Ishikawa (cell line): Measurements from ENCODE around the gene NT5DC3.

ENCODE experiments used
- CEBPB ChIP-seq: IDR thresholded peaks from 2 replicates; pipeline ENCODE4 v1.6.1; 2012
- CREB1 ChIP-seq: IDR thresholded peaks from 2 replicates; pipeline ENCODE4 v1.6.1; 2012; ENCODE audit warnings: low read depth
- EGR1 ChIP-seq: IDR thresholded peaks from 2 replicates; pipeline ENCODE4 v1.6.1; 2012
- EP300 ChIP-seq: IDR thresholded peaks from 2 replicates; pipeline ENCODE4 v1.6.1; 2012; ENCODE audit warnings: borderline replicate concordance
- FOXM1 ChIP-seq: IDR thresholded peaks from 2 replicates; pipeline ENCODE4 v1.6.1; 2012; ENCODE audit warnings: low read depth, borderline replicate concordance
- MAX ChIP-seq: IDR thresholded peaks from 2 replicates; pipeline ENCODE4 v1.6.1; 2012
- NFIC ChIP-seq: IDR thresholded peaks from 2 replicates; pipeline ENCODE4 v1.6.1; 2012
- RAD21 ChIP-seq: IDR thresholded peaks from 2 replicates; pipeline ENCODE4 v1.6.1; 2012; ENCODE audit warnings: low read depth
- TAF1 ChIP-seq: IDR thresholded peaks from 2 replicates; pipeline ENCODE4 v1.6.1; 2012; ENCODE audit warnings: low read depth, mild to moderate bottlenecking
- TCF12 ChIP-seq: IDR thresholded peaks from 2 replicates; pipeline ENCODE4 v1.6.1; 2012; ENCODE audit warnings: low read depth
- TEAD4 ChIP-seq: IDR thresholded peaks from 2 replicates; pipeline ENCODE4 v1.6.1; 2012
- YY1 ChIP-seq: IDR thresholded peaks from 2 replicates; pipeline ENCODE4 v1.6.1; 2012; ENCODE audit warnings: low read depth
- ZBTB7A ChIP-seq: IDR thresholded peaks from 2 replicates; pipeline ENCODE4 v1.6.1; 2012; ENCODE audit warnings: low read depth
- TF ChIP-seq, protein P1 (sequence below): IDR thresholded peaks from 2 replicates; pipeline ENCODE4 v1.6.1; 2012; ENCODE audit warnings: low read depth, mild to moderate bottlenecking
- TF ChIP-seq, protein P2 (sequence below): IDR thresholded peaks from 2 replicates; pipeline ENCODE4 v1.6.1; 2012

Gene NT5DC3

GRCh38 chr12:103864710-103865109, 23.7 kb upstream of the NT5DC3 start:
- TF ChIP-seq ZBTB7A (no peak), TEAD4 (no peak)

DNA sequence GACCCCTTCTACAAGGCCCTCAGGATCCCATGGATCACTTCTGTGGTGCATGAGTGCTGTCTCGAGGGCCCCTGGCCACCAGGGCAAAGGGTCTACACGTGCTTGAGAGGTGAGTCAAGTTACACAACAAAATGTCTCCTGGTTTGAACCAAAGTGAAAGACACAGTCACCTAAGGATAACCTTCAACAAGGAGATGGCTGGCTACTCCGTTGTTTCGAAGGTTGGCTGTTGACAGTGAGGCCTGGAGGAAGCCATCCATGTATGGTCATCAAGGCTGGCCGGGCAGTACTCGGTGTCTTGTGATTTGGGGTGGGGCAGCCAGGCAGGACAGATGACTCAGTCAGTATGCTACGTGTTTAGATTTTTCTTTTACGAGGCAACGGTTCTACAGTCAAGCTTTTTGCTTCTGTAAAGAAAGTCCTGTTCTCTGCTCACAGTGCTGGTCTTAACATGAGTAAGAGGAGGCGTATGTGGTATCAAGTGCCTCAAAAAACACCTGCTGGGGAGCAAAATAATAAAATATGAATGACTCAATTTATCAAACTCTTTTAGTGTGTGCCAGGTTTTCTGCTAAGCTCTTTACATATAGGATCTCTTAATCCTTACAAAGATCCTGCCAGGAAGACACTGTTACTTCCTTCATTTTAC, 18.0 kb upstream of the NT5DC3 start:
- peak; percentile 58; the same call in 1 of the 2 replicates for TF ChIP-seq EP300
- no peak for TF ChIP-seq FOXM1
- no peak for TF ChIP-seq MAX
- peak; percentile 7; the same call in 1 of the 2 replicates for TF ChIP-seq TCF12

- TF ChIP-seq FOXM1 (no peak), TCF12 (no peak), NFIC (no peak)
These were observed 17.3 kb upstream of the NT5DC3 start for GRCh38 chr12:103858335-103858734.

DNA sequence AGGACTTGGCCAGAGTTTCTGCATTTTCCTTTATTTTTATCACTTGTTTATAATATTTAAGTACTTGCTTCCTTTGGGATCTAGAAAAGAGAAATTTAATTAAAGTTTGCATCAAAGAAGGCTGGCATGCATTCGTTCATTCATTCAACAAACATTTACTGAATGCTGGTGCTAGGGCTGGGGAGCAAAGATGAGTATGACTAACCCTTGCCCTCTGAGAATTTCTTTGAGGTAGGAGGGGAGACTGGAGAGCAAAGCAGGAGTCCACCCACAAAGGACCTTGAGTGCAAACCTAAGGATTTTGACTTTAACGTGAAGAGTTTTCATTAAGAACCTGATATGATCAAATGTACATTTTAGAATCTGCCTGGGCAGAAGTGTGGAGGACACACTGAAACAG, 16.1 kb upstream of the NT5DC3 start:
- TF ChIP-seq NFIC (no peak), EGR1 (no peak), TAF1 (no peak), MAX (no peak), CEBPB (no peak), TEAD4 (no peak), CREB1 (no peak), ZBTB7A (no peak), FOXM1 (no peak), YY1 (no peak), RAD21 (no peak), TCF12 (no peak)
- TF ChIP-seq, protein P1, sequence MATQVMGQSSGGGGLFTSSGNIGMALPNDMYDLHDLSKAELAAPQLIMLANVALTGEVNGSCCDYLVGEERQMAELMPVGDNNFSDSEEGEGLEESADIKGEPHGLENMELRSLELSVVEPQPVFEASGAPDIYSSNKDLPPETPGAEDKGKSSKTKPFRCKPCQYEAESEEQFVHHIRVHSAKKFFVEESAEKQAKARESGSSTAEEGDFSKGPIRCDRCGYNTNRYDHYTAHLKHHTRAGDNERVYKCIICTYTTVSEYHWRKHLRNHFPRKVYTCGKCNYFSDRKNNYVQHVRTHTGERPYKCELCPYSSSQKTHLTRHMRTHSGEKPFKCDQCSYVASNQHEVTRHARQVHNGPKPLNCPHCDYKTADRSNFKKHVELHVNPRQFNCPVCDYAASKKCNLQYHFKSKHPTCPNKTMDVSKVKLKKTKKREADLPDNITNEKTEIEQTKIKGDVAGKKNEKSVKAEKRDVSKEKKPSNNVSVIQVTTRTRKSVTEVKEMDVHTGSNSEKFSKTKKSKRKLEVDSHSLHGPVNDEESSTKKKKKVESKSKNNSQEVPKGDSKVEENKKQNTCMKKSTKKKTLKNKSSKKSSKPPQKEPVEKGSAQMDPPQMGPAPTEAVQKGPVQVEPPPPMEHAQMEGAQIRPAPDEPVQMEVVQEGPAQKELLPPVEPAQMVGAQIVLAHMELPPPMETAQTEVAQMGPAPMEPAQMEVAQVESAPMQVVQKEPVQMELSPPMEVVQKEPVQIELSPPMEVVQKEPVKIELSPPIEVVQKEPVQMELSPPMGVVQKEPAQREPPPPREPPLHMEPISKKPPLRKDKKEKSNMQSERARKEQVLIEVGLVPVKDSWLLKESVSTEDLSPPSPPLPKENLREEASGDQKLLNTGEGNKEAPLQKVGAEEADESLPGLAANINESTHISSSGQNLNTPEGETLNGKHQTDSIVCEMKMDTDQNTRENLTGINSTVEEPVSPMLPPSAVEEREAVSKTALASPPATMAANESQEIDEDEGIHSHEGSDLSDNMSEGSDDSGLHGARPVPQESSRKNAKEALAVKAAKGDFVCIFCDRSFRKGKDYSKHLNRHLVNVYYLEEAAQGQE = no peak
- TF ChIP-seq, protein P2, sequence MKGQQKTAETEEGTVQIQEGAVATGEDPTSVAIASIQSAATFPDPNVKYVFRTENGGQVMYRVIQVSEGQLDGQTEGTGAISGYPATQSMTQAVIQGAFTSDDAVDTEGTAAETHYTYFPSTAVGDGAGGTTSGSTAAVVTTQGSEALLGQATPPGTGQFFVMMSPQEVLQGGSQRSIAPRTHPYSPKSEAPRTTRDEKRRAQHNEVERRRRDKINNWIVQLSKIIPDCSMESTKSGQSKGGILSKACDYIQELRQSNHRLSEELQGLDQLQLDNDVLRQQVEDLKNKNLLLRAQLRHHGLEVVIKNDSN = no peak

GRCh38 chr12:103855896-103856657, 15.0 kb upstream of the NT5DC3 start:
- TF ChIP-seq, protein P2 = no peak
- no peak for TF ChIP-seq TAF1
- TF ChIP-seq MAX = no peak
- no peak for TF ChIP-seq TCF12
- TF ChIP-seq, protein P1 = no peak
- TF ChIP-seq CREB1 = no peak
- no peak for TF ChIP-seq EGR1
- no peak for TF ChIP-seq EP300
- TF ChIP-seq YY1 = no peak
- TF ChIP-seq RAD21 = no peak
- no peak for TF ChIP-seq NFIC
- TF ChIP-seq CEBPB = no peak
- TF ChIP-seq FOXM1 = no peak
- TF ChIP-seq TEAD4 = no peak
- no peak for TF ChIP-seq ZBTB7A
